HG03139 (cell line): ENCODE measurements around the gene CIAO1.
"Not testable (repeated sequence)": the region's sequence is repeated elsewhere in the genome, so short reads cannot be mapped to it uniquely, and the experiment has no call there.

Experiments
- ATAC-seq: cut with Tn5 transposase; IDR thresholded peaks from one replicate; pipeline ENCODE4 v1.9.1; 2021; ENCODE audit not compliant: unreplicated experiment

The CIAO1 gene

GRCh38 chr2:96265840-96266679, at the start of gene CIAO1, which contains the start of gene TMEM127:
TSS of gene CIAO1 (plus strand) at chr2:96266225. CDS start at chr2:96266351, 126 bp downstream.
TSS of gene TMEM127 (minus strand) at chr2:96265997. CDS start at chr2:96265381, 616 bp downstream.
- peak; percentile 84 for ATAC-seq

DNA sequence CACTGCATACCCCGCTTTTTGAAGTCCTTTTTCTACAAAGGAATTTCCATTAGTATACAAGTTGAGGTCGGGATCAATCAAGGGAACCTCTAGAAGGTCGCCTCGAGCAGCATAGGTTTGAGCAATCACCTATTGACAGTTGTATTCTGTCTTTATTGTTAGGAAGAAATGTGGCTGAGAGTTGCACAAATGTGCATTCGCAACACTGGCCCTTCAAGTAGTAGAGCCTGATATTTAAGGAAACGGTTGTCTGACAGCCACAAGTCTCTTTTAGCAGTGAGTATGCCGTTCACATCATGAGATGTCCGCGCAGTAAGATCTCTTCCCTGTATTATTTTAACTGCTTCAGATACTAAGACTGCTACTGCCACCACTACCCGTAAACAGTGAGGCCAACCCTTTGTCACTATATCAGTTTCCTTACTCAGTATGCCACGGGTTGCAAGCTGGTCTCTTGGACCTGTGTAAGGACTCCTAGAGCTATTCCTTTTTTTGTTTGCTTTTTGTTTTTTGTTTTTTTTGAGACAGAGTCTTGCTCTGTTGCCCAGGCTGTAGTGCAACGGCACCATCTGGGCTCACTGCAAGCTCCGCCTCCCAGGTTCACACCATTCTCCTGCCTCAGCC, 47.4 kb upstream of the CIAO1 start:
- ATAC-seq = no peak

GRCh38 chr2:96219959-96220358, 46.1 kb upstream of the CIAO1 start:
- ATAC-seq = not testable (repeated sequence)

- not testable (repeated sequence) for ATAC-seq
These were observed 44.9 kb upstream of the CIAO1 start for GRCh38 chr2:96221106-96221505.

- peak; percentile 69 for ATAC-seq
These were observed 41.0 kb upstream of the CIAO1 start for GRCh38 chr2:96225016-96225533.

- ATAC-seq = no peak
These were observed 34.7 kb upstream of the CIAO1 start for GRCh38 chr2:96231316-96231715.

DNA sequence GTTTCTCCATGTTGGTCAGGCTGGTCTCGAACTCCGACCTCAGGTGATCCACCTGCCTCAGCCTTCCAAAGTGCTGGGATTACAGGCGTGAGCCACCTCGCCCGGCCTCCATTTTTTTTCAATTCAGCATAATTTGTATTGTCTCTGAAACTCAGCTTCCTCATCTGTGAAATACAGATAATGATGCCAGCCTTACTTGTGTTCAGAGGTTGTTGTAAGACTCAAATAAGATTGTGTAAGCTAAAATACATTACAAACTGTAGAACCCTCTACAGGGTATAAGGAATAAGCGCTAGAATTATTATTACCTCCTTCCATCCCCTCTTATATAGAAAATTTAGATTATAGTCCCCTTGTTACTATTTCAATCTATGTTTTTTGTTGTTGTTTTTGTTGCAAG, 32.6 kb upstream of the CIAO1 start:
- no peak for ATAC-seq

DNA sequence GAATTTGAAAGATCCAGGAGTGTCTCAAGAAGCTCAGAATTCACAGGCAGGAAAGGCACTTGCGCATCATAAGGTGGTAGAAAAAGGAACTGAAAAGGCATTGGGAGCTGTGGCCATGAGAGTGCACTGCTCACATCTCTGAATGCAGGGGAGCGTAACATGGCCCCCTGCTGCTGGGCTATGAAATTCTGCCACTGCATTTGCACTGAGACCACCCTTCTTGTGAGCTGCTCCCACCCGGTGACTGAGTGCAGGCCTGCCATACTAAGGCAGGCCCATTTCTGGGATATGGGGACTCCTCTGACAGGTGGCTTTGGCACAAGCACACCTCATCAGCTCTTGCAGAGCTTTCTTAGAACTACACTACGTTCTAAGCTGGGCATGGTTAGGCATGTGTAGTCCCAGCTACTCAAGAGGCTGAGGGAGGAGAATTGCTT, 32.1 kb upstream of the CIAO1 start:
- ATAC-seq = no peak

DNA sequence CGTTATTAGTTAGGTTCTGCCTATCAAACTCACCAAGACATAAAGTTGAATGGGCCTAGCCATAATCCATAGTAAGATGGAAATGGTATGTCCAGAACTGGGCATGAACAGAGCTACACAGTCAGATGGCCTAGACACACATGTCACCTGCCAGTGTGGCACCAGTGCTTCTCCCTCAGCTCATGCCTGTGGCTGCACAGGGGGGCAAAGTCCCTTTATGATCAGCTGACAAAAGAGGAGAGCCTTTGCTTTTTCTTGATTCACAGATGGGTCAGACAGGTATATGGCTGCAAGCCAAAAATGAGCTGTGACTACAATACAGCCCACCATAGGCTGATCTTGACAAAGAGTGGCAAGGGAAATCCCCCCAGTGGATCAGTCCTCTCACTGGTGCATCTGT, 29.1 kb upstream of the CIAO1 start:
- ATAC-seq = no peak

- no peak for ATAC-seq
These were observed 27.8 kb upstream of the CIAO1 start for GRCh38 chr2:96238266-96238665.

GRCh38 chr2:96239091-96239490, 26.9 kb upstream of the CIAO1 start:
- ATAC-seq = no peak

DNA sequence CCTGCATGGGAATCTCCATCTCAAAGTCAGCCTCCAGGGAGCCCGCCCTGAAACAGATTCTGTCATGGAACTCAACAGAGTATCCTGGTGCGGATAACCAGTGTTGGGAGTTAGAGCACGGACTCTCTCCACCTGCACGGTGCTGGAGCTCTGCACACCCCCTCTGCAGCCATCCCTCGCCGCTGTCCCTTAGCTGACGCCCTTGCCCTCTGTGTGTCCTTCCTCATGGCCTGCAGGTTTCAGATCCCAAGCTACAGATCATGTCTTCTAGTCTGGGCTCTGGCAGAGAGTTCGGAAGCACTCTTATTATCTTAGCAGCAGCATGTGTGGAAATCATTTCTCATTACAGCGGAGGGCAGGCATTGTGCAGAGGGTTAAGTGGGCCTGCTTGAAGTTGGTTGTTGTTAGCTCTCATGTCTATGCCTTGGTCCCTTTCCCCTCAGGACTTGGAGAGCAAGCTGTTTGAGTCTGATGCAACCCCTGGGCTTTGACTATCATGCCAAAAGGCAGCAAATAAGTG, 26.2 kb upstream of the CIAO1 start:
- ATAC-seq = no peak

DNA sequence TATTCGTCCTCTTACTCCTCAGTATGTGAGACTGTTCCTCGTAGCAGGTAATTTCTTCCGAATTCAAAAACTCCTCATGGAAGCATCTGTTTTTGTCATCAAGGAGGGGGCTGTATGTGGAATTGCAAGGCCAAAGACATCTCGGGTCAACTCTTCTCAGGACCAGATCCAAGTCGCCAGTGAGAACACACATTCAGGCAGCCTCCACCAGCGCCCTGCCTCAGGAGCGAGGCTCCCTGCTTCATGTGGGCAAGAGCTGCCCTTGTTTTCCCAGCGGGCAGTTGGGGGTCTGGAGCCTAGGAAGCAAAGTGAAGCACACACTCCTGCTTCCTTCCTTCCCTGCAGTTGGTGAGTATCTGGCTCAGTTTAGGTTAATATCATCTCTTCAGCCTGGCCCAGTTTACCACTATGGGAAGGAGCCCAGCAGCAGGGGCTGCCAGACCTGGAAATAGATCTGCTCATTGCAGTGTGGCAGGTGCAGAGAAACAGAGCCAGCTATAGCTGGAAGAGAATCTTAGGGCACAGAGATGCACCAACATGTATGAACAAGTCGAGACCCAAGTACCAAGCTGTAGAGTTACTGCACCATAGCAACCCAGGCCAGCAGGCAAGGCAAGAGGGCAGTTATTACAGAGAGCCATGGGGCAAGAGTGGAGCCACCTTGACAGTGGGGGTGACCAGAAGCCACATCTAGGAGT, 25.5 kb upstream of the CIAO1 start:
- no peak for ATAC-seq

DNA sequence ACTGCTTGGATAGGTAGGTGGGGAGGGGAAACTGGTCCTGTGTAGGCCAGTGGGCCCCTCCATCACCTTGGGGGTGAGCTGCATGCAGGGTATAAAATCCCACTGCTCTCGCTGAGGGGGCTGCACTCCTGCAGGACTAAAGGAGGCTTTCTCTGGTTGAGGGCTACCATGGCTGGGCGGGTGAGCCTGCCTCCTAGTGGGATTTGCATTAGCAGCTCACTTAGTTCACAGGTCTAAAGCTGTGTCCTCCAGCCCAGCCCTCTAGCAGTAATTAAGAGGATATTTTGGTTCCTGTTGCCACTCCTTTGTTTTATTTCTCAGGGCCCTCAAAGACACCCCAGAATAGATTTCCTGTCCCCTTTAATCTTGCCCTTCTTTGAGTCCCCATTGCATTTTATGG, 24.8 kb upstream of the CIAO1 start:
- ATAC-seq = no peak

GRCh38 chr2:96241900-96242611, 24.0 kb upstream of the CIAO1 start:
- peak; percentile 76 for ATAC-seq

- no peak for ATAC-seq
These were observed 22.2 kb upstream of the CIAO1 start for GRCh38 chr2:96243843-96244242.

- no peak for ATAC-seq
These were observed 20.2 kb upstream of the CIAO1 start for GRCh38 chr2:96245609-96246390.

GRCh38 chr2:96247009-96247408, 19.0 kb upstream of the CIAO1 start:
- ATAC-seq = no peak

DNA sequence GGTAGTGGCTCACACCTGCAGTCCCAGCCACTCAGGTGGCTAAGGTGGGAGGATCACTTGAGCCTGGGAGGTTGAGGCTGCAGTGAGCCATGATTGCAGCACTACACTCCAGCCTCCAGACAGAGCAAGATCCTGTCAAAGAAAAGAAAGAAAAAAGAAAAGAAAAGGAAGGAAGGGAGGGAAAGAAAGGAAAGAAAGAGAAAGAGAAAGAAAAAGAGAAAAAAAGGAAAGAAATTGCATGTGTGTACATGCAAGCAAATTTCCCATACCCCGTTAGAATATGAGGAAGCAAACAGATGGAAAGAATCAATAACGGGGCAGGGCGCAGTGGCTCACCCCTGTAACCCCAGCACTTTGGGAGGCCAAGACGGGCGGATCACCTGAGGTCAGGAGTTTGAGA, 18.1 kb upstream of the CIAO1 start:
- no peak for ATAC-seq

DNA sequence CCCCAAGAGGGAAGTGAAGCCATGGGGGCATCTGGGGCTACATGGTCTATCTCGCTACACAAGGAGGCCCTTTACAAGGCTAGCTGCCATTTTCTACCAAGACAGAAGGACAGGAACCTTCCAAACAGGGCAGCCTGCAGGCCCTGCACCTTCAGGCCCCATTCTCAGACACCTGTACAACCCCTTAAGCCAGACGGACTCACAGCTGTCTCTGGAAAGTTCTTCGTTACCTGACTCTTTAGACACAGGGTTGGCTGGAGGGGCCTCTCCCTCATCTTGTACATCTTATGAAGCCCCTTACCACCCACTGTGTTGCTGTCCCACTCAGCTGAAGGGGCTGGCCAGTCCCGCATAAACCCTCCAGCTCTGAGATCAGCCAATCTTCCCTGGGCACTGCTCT, 17.4 kb upstream of the CIAO1 start:
- ATAC-seq = no peak
